Ishikawa (cell line): ENCODE results near the gene KCNB1.

Experiments
- CEBPB ChIP-seq: IDR thresholded peaks from 2 replicates; pipeline ENCODE4 v1.6.1; 2012
- CREB1 ChIP-seq: IDR thresholded peaks from 2 replicates; pipeline ENCODE4 v1.6.1; 2012; ENCODE audit warnings: low read depth
- EGR1 ChIP-seq: IDR thresholded peaks from 2 replicates; pipeline ENCODE4 v1.6.1; 2012
- EP300 ChIP-seq: IDR thresholded peaks from 2 replicates; pipeline ENCODE4 v1.6.1; 2012; ENCODE audit warnings: borderline replicate concordance
- FOXM1 ChIP-seq: IDR thresholded peaks from 2 replicates; pipeline ENCODE4 v1.6.1; 2012; ENCODE audit warnings: low read depth, borderline replicate concordance
- MAX ChIP-seq: IDR thresholded peaks from 2 replicates; pipeline ENCODE4 v1.6.1; 2012
- NFIC ChIP-seq: IDR thresholded peaks from 2 replicates; pipeline ENCODE4 v1.6.1; 2012
- RAD21 ChIP-seq: IDR thresholded peaks from 2 replicates; pipeline ENCODE4 v1.6.1; 2012; ENCODE audit warnings: low read depth
- REST ChIP-seq: IDR thresholded peaks from 2 replicates; pipeline ENCODE4 v1.6.1; 2012; ENCODE audit warnings: low read depth, mild to moderate bottlenecking
- TAF1 ChIP-seq: IDR thresholded peaks from 2 replicates; pipeline ENCODE4 v1.6.1; 2012; ENCODE audit warnings: low read depth, mild to moderate bottlenecking
- TCF12 ChIP-seq: IDR thresholded peaks from 2 replicates; pipeline ENCODE4 v1.6.1; 2012; ENCODE audit warnings: low read depth
- TEAD4 ChIP-seq: IDR thresholded peaks from 2 replicates; pipeline ENCODE4 v1.6.1; 2012
- YY1 ChIP-seq: IDR thresholded peaks from 2 replicates; pipeline ENCODE4 v1.6.1; 2012; ENCODE audit warnings: low read depth
- ZBTB7A ChIP-seq: IDR thresholded peaks from 2 replicates; pipeline ENCODE4 v1.6.1; 2012; ENCODE audit warnings: low read depth

- TF ChIP-seq CREB1 (no peak), REST (no peak), TAF1 (no peak), EP300 (no peak), NFIC (no peak), RAD21 (no peak), MAX (no peak), EGR1 (no peak), ZBTB7A (no peak), CEBPB (no peak), FOXM1 (no peak), TEAD4 (no peak), YY1 (no peak), TCF12 (no peak)
Observed at GRCh38 chr20:49400904-49401303, 81.6 kb downstream of the KCNB1 start.
